ENCODE data around the gene TARBP2. TPM values are rescaled to one million over a fixed set of nuclear protein-coding genes. Genes with fewer than 3 reads are reported as not detected.

The TARBP2 gene
- total RNA-seq, 1 donor from 2014 or later: 45.7 TPM

DNA sequence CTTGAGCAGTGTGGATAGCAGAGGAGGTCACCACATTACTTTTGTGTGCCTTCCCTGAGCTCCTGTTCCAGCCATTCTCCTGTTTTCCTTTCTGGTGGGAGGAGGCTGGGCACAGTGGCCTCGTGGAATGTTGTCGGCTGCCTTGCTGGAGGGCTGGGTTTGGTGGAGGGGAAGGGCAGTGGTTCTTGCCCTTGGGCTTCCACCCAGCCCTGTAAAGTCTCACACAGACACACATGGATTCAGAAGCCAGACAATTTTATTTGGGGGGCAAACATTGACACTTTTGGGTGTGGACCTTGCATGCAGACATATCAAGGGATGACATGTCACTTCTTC, 5.3 kb downstream of the TARBP2 start:
- ChIA-PET POLR2A (no interaction called here), CTCF (interaction anchor here (1.2 kb wide), 1 partner anchor 154 kb away, joined by 4 read pairs; no protein-coding TSS in a partner anchor)
- Mint-ChIP-seq H3K27me3 (no peaks in the 10 kb centered on the region), H3K4me3 (no peak overlapping the region), H3K27ac (no peak overlapping the region), H3K36me3 (ENCODE audit: low read depth) (peaks cover 32% of the 10 kb centered on the region), H3K9me3 (no peaks in the 10 kb centered on the region), H3K4me1 (peaks cover 22% of the 10 kb centered on the region)
- DNase-seq: no peak
- ATAC-seq (ENCODE audit: low read depth): no peak
- intact Hi-C loops (cut with micrococcal nuclease): loop anchor here (10.0 kb wide), 2 partner anchors 292 to 462 kb away; no protein-coding TSS in a partner anchor
- TF ChIP-seq, protein P1, sequence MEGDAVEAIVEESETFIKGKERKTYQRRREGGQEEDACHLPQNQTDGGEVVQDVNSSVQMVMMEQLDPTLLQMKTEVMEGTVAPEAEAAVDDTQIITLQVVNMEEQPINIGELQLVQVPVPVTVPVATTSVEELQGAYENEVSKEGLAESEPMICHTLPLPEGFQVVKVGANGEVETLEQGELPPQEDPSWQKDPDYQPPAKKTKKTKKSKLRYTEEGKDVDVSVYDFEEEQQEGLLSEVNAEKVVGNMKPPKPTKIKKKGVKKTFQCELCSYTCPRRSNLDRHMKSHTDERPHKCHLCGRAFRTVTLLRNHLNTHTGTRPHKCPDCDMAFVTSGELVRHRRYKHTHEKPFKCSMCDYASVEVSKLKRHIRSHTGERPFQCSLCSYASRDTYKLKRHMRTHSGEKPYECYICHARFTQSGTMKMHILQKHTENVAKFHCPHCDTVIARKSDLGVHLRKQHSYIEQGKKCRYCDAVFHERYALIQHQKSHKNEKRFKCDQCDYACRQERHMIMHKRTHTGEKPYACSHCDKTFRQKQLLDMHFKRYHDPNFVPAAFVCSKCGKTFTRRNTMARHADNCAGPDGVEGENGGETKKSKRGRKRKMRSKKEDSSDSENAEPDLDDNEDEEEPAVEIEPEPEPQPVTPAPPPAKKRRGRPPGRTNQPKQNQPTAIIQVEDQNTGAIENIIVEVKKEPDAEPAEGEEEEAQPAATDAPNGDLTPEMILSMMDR (IDR thresholded peaks at IDR 0.05): no peak

- ChIA-PET POLR2A (interaction anchor here (0.6 kb wide), 1 partner anchor 26 kb away, joined by 7 read pairs; no protein-coding TSS in a partner anchor), CTCF (interaction anchor here (1.0 to 4.0 kb wide), 7 partner anchors 31 to 294 kb away, joined by 3 to 39 read pairs (median 15); no protein-coding TSS in a partner anchor)
- Mint-ChIP-seq H3K4me3 (no peak within 1 kb of the TSS), H3K27ac (no peak within 1 kb of the TSS), H3K27me3 (no peaks in the 10 kb centered on the region), H3K36me3 (ENCODE audit: low read depth) (peaks cover 38% of the 10 kb centered on the region), H3K4me1 (peaks cover 16% of the 10 kb centered on the region), H3K9me3 (no peaks in the 10 kb centered on the region)
- intact Hi-C loops (cut with micrococcal nuclease): loop anchor here (10.0 kb wide), 2 partner anchors 292 to 462 kb away; no protein-coding TSS in a partner anchor
- ATAC-seq (ENCODE audit: low read depth) (no peak), DNase-seq (no peak)
- TF ChIP-seq, protein P1 (IDR thresholded peaks at IDR 0.05): no peak
Observed at GRCh38 chr12:53506881-53507602, 6.0 kb downstream of the TARBP2 start, which contains the start of gene NPFF. Gene NPFF (minus strand): TSS chr12:53507484. CDS start chr12:53507474, 10 bp downstream.

- Mint-ChIP-seq H3K4me3 (no peak overlapping the region), H3K4me1 (peaks cover 13% of the 10 kb centered on the region), H3K27me3 (no peaks in the 10 kb centered on the region), H3K36me3 (ENCODE audit: low read depth) (peaks cover 43% of the 10 kb centered on the region), H3K27ac (no peak overlapping the region), H3K9me3 (no peaks in the 10 kb centered on the region)
- ATAC-seq (ENCODE audit: low read depth): no peak
- TF ChIP-seq, protein P1 (IDR thresholded peaks at IDR 0.05): no peak
- intact Hi-C loops (cut with micrococcal nuclease): loop anchor here (10.0 kb wide), 2 partner anchors 293 to 463 kb away; no protein-coding TSS in a partner anchor
- DNase-seq: no peak
- ChIA-PET CTCF (interaction anchor here (1.0 to 4.0 kb wide), 8 partner anchors 31 to 295 kb away, joined by 3 to 39 read pairs (median 12); partner anchors contain the start of gene AAAS), POLR2A (interaction anchor here (0.6 to 1.6 kb wide), 4 partner anchors 26 to 294 kb away, joined by 4 to 7 read pairs (median 6); partner anchors contain the start of genes AAAS and PRR13)
Observed at GRCh38 chr12:53507603-53507885, 6.5 kb downstream of the TARBP2 start.

- H3K36me3 Mint-ChIP-seq (ENCODE audit: low read depth): peaks cover 49% of the 10 kb centered on the region
- ATAC-seq (ENCODE audit: low read depth) (peak; percentile 100), DNase-seq (peak; percentile 77)
- ChIA-PET CTCF (interaction anchor here (0.6 to 4.0 kb wide), 23 partner anchors 8 to 352 kb away, joined by 3 to 39 read pairs (median 4); partner anchors contain the start of genes AAAS and SP1), POLR2A (interaction anchor here (0.6 to 2.5 kb wide), 12 partner anchors 8 to 424 kb away, joined by 3 to 18 read pairs (median 6); partner anchors contain the start of genes AAAS, MAP3K12, PRR13 and TARBP2)
- no peaks in the 10 kb centered on the region for H3K9me3 Mint-ChIP-seq
- H3K4me1 Mint-ChIP-seq: peaks cover 10% of the 10 kb centered on the region
- intact Hi-C loops (cut with micrococcal nuclease): loop anchor here (1.0 to 10.0 kb wide), 8 partner anchors 32 to 464 kb away; partner anchors contain the start of gene PRR13
- no peak overlapping the region for H3K4me3 Mint-ChIP-seq
- no peaks in the 10 kb centered on the region for H3K27me3 Mint-ChIP-seq
- TF ChIP-seq, protein P1 (IDR thresholded peaks at IDR 0.05): peak; percentile 63
- peak overlapping the region; percentile 66 for H3K27ac Mint-ChIP-seq
Observed at GRCh38 chr12:53508534-53509170, 7.6 kb downstream of the TARBP2 start.
